Measurements from ENCODE around the gene OR52E4. TPM values are rescaled to one million over a fixed set of nuclear protein-coding genes. Genes with fewer than 3 reads are reported as not detected.

The OR52E4 gene
- total RNA-seq, 2 experiments from 2014 or later, result not detected

- ChIA-PET CTCF (no interaction called here), POLR2A (no interaction called here)
- H3K27me3 Mint-ChIP-seq, result no peaks in the 10 kb centered on the region
- intact Hi-C loops (cut with micrococcal nuclease), result no loop called here
- H3K4me3 Mint-ChIP-seq, result no peak overlapping the region
- no peak for DNase-seq
- no peaks in the 10 kb centered on the region for H3K4me1 Mint-ChIP-seq (ENCODE audit: low read depth)
- H3K9me3 Mint-ChIP-seq, result peaks cover 11% of the 10 kb centered on the region
- no peaks in the 10 kb centered on the region for H3K36me3 Mint-ChIP-seq
- H3K27ac Mint-ChIP-seq, result no peak overlapping the region
Measured at GRCh38 chr11:5931061-5931460, 50.6 kb downstream of the OR52E4 start.

GRCh38 chr11:5932671-5933070 is 52.2 kb downstream of the OR52E4 start:
- no peak for DNase-seq
- Mint-ChIP-seq H3K9me3 (peaks cover 5% of the 10 kb centered on the region), H3K27me3 (no peaks in the 10 kb centered on the region), H3K36me3 (no peaks in the 10 kb centered on the region), H3K4me3 (no peak overlapping the region), H3K4me1 (ENCODE audit: low read depth) (no peaks in the 10 kb centered on the region), H3K27ac (no peak overlapping the region)
- intact Hi-C loops (cut with micrococcal nuclease), result no loop called here
- ChIA-PET POLR2A (no interaction called here), CTCF (no interaction called here)

- H3K4me1 Mint-ChIP-seq (ENCODE audit: low read depth), result no peaks in the 10 kb centered on the region
Measured at GRCh38 chr11:5933116-5933515, 52.7 kb downstream of the OR52E4 start.

More at GRCh38 chr11:5933116-5933515, 52.7 kb downstream of the OR52E4 start:
- ChIA-PET POLR2A (no interaction called here), CTCF (no interaction called here)
- no peak overlapping the region for H3K27ac Mint-ChIP-seq
- intact Hi-C loops (cut with micrococcal nuclease), result no loop called here
- no peaks in the 10 kb centered on the region for H3K27me3 Mint-ChIP-seq
- no peaks in the 10 kb centered on the region for H3K36me3 Mint-ChIP-seq
- H3K9me3 Mint-ChIP-seq, result peaks cover 5% of the 10 kb centered on the region
- DNase-seq, result no peak
- no peak overlapping the region for H3K4me3 Mint-ChIP-seq

Other genes with a start within 250 kb of the OR52E4 start
- 10 to 100 TPM; 18.9 to 21.0 TPM for gene TRIM5, start 195.6 kb upstream of the OR52E4 start, total RNA-seq
- 100 to 1,000 TPM in 1 of 2 experiments, 10 to 100 TPM in 1; 98.5 to 104 TPM for gene TRIM22, start 190.8 kb upstream of the OR52E4 start, total RNA-seq
- gene OR56B1, start 144.2 kb upstream of the OR52E4 start, total RNA-seq, result under 1 TPM; 0.12 to 0.19 TPM
- gene OR52N4, start 126.4 kb upstream of the OR52E4 start, total RNA-seq, result under 1 TPM; 0.29 to 0.62 TPM
- gene OR52N5, start 97.3 kb upstream of the OR52E4 start, total RNA-seq, result not detected
- not detected for gene OR52N1, start 89.4 kb upstream of the OR52E4 start, total RNA-seq
- gene OR52N2, start 71.7 kb upstream of the OR52E4 start, total RNA-seq, result not detected
- not detected for gene OR52E6, start 38.7 kb upstream of the OR52E4 start, total RNA-seq
- gene OR52E8, start 22.9 kb upstream of the OR52E4 start, total RNA-seq, result not detected
- gene OR52E5, start 12.6 kb downstream of the OR52E4 start, total RNA-seq, result not detected
- not detected for gene OR56A3, start 61.6 kb downstream of the OR52E4 start, total RNA-seq
- not detected for gene OR56A5, start 87.9 kb downstream of the OR52E4 start, total RNA-seq
- not detected for gene OR52L1, start 106.4 kb downstream of the OR52E4 start, total RNA-seq
- gene OR56A4, start 126.3 kb downstream of the OR52E4 start, total RNA-seq, result not detected
- not detected for gene OR56A1, start 150.1 kb downstream of the OR52E4 start, total RNA-seq
- gene OR56B4, start 227.1 kb downstream of the OR52E4 start, total RNA-seq, result not detected

All from activated CD4-positive, alpha-beta memory T cell treated with anti-CD3 and anti-CD28 coated beads for 36 hours (primary cell).